BJ (cell line): ENCODE results near the gene AGAP1. TPM values are rescaled to one million over a fixed set of nuclear protein-coding genes. Genes with fewer than 3 reads are reported as not detected.

Experiments
- CTCF ChIA-PET: fragments of 350-600 bp; formaldehyde crosslinking; extraction: SDS; loops from one replicate; lab custom pipeline; 2021; ENCODE audit warnings: antibody characterized with exemption, inconsistent platforms; lab: Yijun Ruan, JAX
- POLR2A ChIA-PET: fragments of 300-600 bp; sonication (Branson Sonifier 250); formaldehyde crosslinking; extraction: SDS; loops from one replicate; lab custom pipeline; 2021; ENCODE audit warnings: antibody characterized with exemption; lab: Charles Lee
- DNase-seq: peaks from one replicate; pipeline ENCODE4 v3.0.0-alpha.2; 2011; ENCODE audit warnings: low read depth
- H3K27me3 ChIP-seq: 2 replicates; pipeline ENCODE4 v1.6.0; 2011; ENCODE audit warnings: low read length; ENCODE audit not compliant: control insufficient read depth, insufficient read depth
- H3K36me3 ChIP-seq: 2 replicates; pipeline ENCODE4 v1.5.1; 2011; ENCODE audit warnings: low read length; ENCODE audit not compliant: control insufficient read depth, insufficient read depth
- H3K4me3 ChIP-seq: 2 replicates; pipeline ENCODE4 v1.5.1; 2011; ENCODE audit warnings: low read depth, mild to moderate bottlenecking, control low read depth, low read length
- CTCF ChIP-seq: IDR thresholded peaks from 2 replicates; pipeline ENCODE4 v1.5.1; 2011; ENCODE audit warnings: low read depth, mild to moderate bottlenecking, control low read depth, inconsistent platforms, low read length, moderate library complexity; ENCODE audit not compliant: insufficient read depth
- polyA plus RNA-seq: library from polyadenylated mRNA; depleted of rRNA; stranded (reverse); fragments of >200 nt; gene quantifications from 2 replicates; pipeline ENCODE4 v1.2.3, GENCODE V29; 2011

The AGAP1 gene
- polyA plus RNA-seq, 1 experiment: 14.9 TPM

GRCh38 chr2:235978022-235978421, 484.2 kb downstream of the AGAP1 start:
- ChIA-PET CTCF (no interaction called here), POLR2A (no interaction called here)
- DNase-seq: no peak
- Histone ChIP-seq H3K4me3 (no peak overlapping the region), H3K36me3 (no peaks in the 10 kb centered on the region), H3K27me3 (no peaks in the 10 kb centered on the region)
- TF ChIP-seq CTCF: no peak

GRCh38 chr2:235979037-235979436, 485.2 kb downstream of the AGAP1 start:
- DNase-seq: no peak

GRCh38 chr2:235979753-235980435, 486.1 kb downstream of the AGAP1 start:
- TF ChIP-seq CTCF: no peak
- no peak for DNase-seq
- Histone ChIP-seq H3K36me3 (no peaks in the 10 kb centered on the region), H3K27me3 (no peaks in the 10 kb centered on the region), H3K4me3 (no peak overlapping the region)
- CTCF ChIA-PET: no interaction called here
- POLR2A ChIA-PET: no interaction called here

More at GRCh38 chr2:235979037-235979436, 485.2 kb downstream of the AGAP1 start:
- H3K4me3 ChIP-seq: no peak overlapping the region
- no peak for TF ChIP-seq CTCF
- ChIA-PET POLR2A (no interaction called here), CTCF (no interaction called here)
- no peaks in the 10 kb centered on the region for H3K36me3 ChIP-seq
- no peaks in the 10 kb centered on the region for H3K27me3 ChIP-seq

- H3K27me3 ChIP-seq: no peaks in the 10 kb centered on the region
- H3K4me3 ChIP-seq: no peak overlapping the region
- H3K36me3 ChIP-seq: no peaks in the 10 kb centered on the region
- no peak for TF ChIP-seq CTCF
- DNase-seq: no peak
- POLR2A ChIA-PET: no interaction called here
- CTCF ChIA-PET: no interaction called here
These were observed 487.8 kb downstream of the AGAP1 start for GRCh38 chr2:235981631-235982030.

GRCh38 chr2:235983016-235983415, 489.2 kb downstream of the AGAP1 start:
- no peak for DNase-seq
- Histone ChIP-seq H3K27me3 (no peaks in the 10 kb centered on the region), H3K36me3 (no peaks in the 10 kb centered on the region), H3K4me3 (no peak overlapping the region)
- ChIA-PET CTCF (no interaction called here), POLR2A (no interaction called here)
- TF ChIP-seq CTCF: no peak
